ENCODE results near the gene MUSTN1. TPM values are rescaled to one million over a fixed set of nuclear protein-coding genes. Genes with fewer than 3 reads are reported as not detected.

MUSTN1 gene
- total and polyA plus RNA-seq, 2 experiments from 2014 or later: 1.2 to 1.4 TPM

DNA sequence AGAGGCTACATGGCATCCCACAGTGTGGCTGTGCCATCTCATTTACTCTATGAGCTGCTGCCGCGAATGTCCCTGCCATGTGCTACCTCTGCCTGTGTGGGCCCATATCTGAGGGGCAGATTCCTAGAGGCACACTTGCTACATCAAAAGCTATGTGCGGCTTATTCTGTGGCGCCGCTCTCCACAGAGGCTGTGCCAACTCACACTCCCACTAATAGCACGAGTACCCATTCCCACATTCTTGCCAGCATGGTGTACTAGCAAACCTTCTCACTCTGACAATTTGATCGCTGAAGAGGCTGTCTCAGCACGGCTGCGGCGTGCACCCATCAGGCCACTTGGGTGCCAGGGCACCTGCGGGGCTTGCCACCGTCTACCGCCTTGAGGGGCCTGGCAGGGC lies 31.2 kb upstream of the MUSTN1 start:
- H3K4me1 Mint-ChIP-seq: no peaks in the 10 kb centered on the region
- H3K27me3 Mint-ChIP-seq (ENCODE audit: insufficient read depth, low read depth, poor library complexity): no peaks in the 10 kb centered on the region
- Histone ChIP-seq H3K27me3 (ENCODE audit: insufficient read depth) (no peaks in the 10 kb centered on the region), H3K4me2 (no peak overlapping the region), H3K79me2 (replicated peaks; ENCODE audit: insufficient read depth) (no peaks in the 10 kb centered on the region), H3K36me3 (ENCODE audit: insufficient read depth) (no peaks in the 10 kb centered on the region), H3K27ac (ENCODE audit: low read depth) (no peak overlapping the region), H3K4me1 (ENCODE audit: insufficient read depth) (no peaks in the 10 kb centered on the region), H4K20me1 (replicated peaks; ENCODE audit: insufficient read depth) (no peaks in the 10 kb centered on the region), H3K4me3 (no peak overlapping the region), H3F3A (replicated peaks; ENCODE audit: low read depth) (no peaks in the 10 kb centered on the region), H2AFZ (no peak overlapping the region), H3K9me2 (ENCODE audit: insufficient read depth) (no peaks in the 10 kb centered on the region)
- no peak overlapping the region for H3K27ac Mint-ChIP-seq
- H3K36me3 Mint-ChIP-seq (ENCODE audit: low read depth): peaks cover 34% of the 10 kb centered on the region
- no peak overlapping the region for H3K4me3 Mint-ChIP-seq
- H3K9me3 Mint-ChIP-seq: peaks cover 15% of the 10 kb centered on the region
- TF ChIP-seq POLR2AphosphoS5 (IDR thresholded peaks at IDR 0.05; ENCODE audit: low read depth): no peak
- no peak for TF ChIP-seq STAT1 (IDR thresholded peaks at IDR 0.05; ENCODE audit: unreplicated experiment)
- TF ChIP-seq, protein P1, sequence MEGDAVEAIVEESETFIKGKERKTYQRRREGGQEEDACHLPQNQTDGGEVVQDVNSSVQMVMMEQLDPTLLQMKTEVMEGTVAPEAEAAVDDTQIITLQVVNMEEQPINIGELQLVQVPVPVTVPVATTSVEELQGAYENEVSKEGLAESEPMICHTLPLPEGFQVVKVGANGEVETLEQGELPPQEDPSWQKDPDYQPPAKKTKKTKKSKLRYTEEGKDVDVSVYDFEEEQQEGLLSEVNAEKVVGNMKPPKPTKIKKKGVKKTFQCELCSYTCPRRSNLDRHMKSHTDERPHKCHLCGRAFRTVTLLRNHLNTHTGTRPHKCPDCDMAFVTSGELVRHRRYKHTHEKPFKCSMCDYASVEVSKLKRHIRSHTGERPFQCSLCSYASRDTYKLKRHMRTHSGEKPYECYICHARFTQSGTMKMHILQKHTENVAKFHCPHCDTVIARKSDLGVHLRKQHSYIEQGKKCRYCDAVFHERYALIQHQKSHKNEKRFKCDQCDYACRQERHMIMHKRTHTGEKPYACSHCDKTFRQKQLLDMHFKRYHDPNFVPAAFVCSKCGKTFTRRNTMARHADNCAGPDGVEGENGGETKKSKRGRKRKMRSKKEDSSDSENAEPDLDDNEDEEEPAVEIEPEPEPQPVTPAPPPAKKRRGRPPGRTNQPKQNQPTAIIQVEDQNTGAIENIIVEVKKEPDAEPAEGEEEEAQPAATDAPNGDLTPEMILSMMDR (conservative IDR thresholded peaks at IDR 0.05; ENCODE audit: low read depth in 2 of 2): no peak
- TF ChIP-seq, protein P2, sequence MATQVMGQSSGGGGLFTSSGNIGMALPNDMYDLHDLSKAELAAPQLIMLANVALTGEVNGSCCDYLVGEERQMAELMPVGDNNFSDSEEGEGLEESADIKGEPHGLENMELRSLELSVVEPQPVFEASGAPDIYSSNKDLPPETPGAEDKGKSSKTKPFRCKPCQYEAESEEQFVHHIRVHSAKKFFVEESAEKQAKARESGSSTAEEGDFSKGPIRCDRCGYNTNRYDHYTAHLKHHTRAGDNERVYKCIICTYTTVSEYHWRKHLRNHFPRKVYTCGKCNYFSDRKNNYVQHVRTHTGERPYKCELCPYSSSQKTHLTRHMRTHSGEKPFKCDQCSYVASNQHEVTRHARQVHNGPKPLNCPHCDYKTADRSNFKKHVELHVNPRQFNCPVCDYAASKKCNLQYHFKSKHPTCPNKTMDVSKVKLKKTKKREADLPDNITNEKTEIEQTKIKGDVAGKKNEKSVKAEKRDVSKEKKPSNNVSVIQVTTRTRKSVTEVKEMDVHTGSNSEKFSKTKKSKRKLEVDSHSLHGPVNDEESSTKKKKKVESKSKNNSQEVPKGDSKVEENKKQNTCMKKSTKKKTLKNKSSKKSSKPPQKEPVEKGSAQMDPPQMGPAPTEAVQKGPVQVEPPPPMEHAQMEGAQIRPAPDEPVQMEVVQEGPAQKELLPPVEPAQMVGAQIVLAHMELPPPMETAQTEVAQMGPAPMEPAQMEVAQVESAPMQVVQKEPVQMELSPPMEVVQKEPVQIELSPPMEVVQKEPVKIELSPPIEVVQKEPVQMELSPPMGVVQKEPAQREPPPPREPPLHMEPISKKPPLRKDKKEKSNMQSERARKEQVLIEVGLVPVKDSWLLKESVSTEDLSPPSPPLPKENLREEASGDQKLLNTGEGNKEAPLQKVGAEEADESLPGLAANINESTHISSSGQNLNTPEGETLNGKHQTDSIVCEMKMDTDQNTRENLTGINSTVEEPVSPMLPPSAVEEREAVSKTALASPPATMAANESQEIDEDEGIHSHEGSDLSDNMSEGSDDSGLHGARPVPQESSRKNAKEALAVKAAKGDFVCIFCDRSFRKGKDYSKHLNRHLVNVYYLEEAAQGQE (IDR thresholded peaks at IDR 0.05; ENCODE audit: unreplicated experiment): no peak
- no peak for TF ChIP-seq EZH2 (IDR thresholded peaks at IDR 0.05; ENCODE audit: low read depth, unreplicated experiment)
- no peak for TF ChIP-seq EZH2phosphoT487 (IDR thresholded peaks at IDR 0.05; ENCODE audit: unreplicated experiment)
- TF ChIP-seq, protein P3, sequence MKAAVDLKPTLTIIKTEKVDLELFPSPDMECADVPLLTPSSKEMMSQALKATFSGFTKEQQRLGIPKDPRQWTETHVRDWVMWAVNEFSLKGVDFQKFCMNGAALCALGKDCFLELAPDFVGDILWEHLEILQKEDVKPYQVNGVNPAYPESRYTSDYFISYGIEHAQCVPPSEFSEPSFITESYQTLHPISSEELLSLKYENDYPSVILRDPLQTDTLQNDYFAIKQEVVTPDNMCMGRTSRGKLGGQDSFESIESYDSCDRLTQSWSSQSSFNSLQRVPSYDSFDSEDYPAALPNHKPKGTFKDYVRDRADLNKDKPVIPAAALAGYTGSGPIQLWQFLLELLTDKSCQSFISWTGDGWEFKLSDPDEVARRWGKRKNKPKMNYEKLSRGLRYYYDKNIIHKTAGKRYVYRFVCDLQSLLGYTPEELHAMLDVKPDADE (IDR thresholded peaks at IDR 0.05): no peak
- DNase-seq (ENCODE audit: low spot score) (no peak), ATAC-seq (no peak)

DNA sequence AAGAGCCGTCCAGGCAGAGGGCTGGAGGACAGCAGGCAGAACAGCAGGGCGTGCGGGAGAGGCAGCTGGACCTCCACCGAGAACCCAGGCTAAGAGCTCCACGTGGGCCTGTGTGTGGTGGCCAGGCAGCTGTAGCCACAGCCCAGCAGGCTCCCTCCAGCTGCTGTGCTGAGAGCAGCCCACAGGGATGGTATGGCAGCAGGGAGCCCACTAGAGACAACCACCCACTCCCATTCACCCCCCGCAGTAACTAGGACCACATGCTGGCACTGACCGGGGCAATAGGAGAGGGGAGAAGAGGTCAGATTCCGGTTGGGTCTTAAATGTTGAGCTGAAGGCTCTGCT lies 25.6 kb upstream of the MUSTN1 start:
- Mint-ChIP-seq H3K27me3 (ENCODE audit: insufficient read depth, low read depth, poor library complexity) (no peaks in the 10 kb centered on the region), H3K36me3 (ENCODE audit: low read depth) (peaks cover 21% of the 10 kb centered on the region), H3K4me3 (no peak overlapping the region), H3K4me1 (no peaks in the 10 kb centered on the region; the same call in 2 of the 3 replicates), H3K27ac (no peak overlapping the region; the same call in 1 of the 2 replicates), H3K9me3 (peaks cover 10% of the 10 kb centered on the region)
- H3F3A ChIP-seq (replicated peaks; ENCODE audit: low read depth): no peaks in the 10 kb centered on the region
- DNase-seq (ENCODE audit: low spot score) (no peak), ATAC-seq (no peak)
- peaks cover 3% of the 10 kb centered on the region; the same call in 1 of the 2 replicates for H4K20me1 ChIP-seq (replicated peaks; ENCODE audit: insufficient read depth)
- no peak overlapping the region for H3K4me2 ChIP-seq
- no peak overlapping the region for H3K4me3 ChIP-seq
- H3K27me3 ChIP-seq (ENCODE audit: insufficient read depth): no peaks in the 10 kb centered on the region
- no peak overlapping the region for H2AFZ ChIP-seq
- no peaks in the 10 kb centered on the region for H3K9me2 ChIP-seq (ENCODE audit: insufficient read depth)
- no peaks in the 10 kb centered on the region for H3K36me3 ChIP-seq (ENCODE audit: insufficient read depth)
- H3K27ac ChIP-seq (ENCODE audit: low read depth): no peak overlapping the region
- H3K4me1 ChIP-seq (ENCODE audit: insufficient read depth): no peaks in the 10 kb centered on the region
- no peaks in the 10 kb centered on the region for H3K79me2 ChIP-seq (replicated peaks; ENCODE audit: insufficient read depth)
- TF ChIP-seq, protein P3 (IDR thresholded peaks at IDR 0.05): no peak
- TF ChIP-seq, protein P2 (IDR thresholded peaks at IDR 0.05; ENCODE audit: unreplicated experiment): no peak
- TF ChIP-seq CREB1 (CRISPR knock-in tag; IDR thresholded peaks at IDR 0.05; ENCODE audit: low read depth) (no peak), JUNB (IDR thresholded peaks at IDR 0.05; ENCODE audit: unreplicated experiment) (no peak), ZNF331 (CRISPR knock-in tag; IDR thresholded peaks at IDR 0.05; ENCODE audit: low read depth) (no peak), EZH2phosphoT487 (IDR thresholded peaks at IDR 0.05; ENCODE audit: unreplicated experiment) (no peak)
- TF ChIP-seq, protein P1 (conservative IDR thresholded peaks at IDR 0.05; ENCODE audit: low read depth in 2 of 2): no peak

Data from GM23338 (cell line).